Spleen (tissue), 7 donors: ENCODE measurements around the gene KLHL24.

Experiments used
- CTCF ChIP-seq, 11 experiments: fragments of 200-600 bp in 7 of 11; fragments of 450-650 bp in 4 of 11; sonication (generic) in 4 of 11; IDR thresholded peaks in 8 of 11; conservative IDR thresholded peaks in 3 of 11; 1 replicate in 7 of 11; 2 replicates in 4 of 11; pipeline versions ENCODE4 v1.4.0 to v1.8.0; 2016 to 2021; ENCODE audit warnings: antibody characterized with exemption in 11 of 11, inconsistent platforms in 4 of 11, mild to moderate bottlenecking in 1 of 11
- POLR2A ChIP-seq, 3 donors: fragments of 450-650 bp; IDR thresholded peaks; one replicate each; pipeline ENCODE4 v1.5.1; 2017; ENCODE audit warnings: antibody characterized with exemption in 3 of 3, mild to moderate bottlenecking in 1 of 3
- POLR2AphosphoS5 ChIP-seq, 3 donors: sonication (generic); formaldehyde crosslinking; IDR thresholded peaks; one replicate each; pipeline ENCODE4 v1.5.1; 2017; ENCODE audit warnings: antibody characterized with exemption in 3 of 3
- donor health status: DM: no; HTN: no; CAD: no; lungs with moderate emphysema.
- donor health status: DM: no; HTN: no; CAD: no.
- donor health status: DM: no; HTN: no; CAD: no.

GRCh38 chr3:183619624-183620251 is 15.7 kb upstream of the KLHL24 start:
- TF ChIP-seq CTCF (IDR thresholded peaks at IDR 0.05 in 8 of 11, conservative IDR thresholded peaks at IDR 0.05 in 3 of 11) (no peak), POLR2AphosphoS5 (IDR thresholded peaks at IDR 0.05) (no peak), POLR2A (IDR thresholded peaks at IDR 0.05) (no peak)
